Coronary artery (tissue), 2 donors: ENCODE measurements around the gene CXorf38.
"Not testable (repeated sequence)": the region's sequence is repeated elsewhere in the genome, so short reads cannot be mapped to it uniquely, and the experiment has no call there.

Source experiments
- DNase-seq: peaks from one replicate; pipeline ENCODE4 v3.0.0-alpha.2; 2017; ENCODE audit warnings: low spot score
- H3K27ac ChIP-seq, 2 donors: fragments of 200-600 bp; sonication (generic); one replicate each; pipeline ENCODE4 v1.5.1; 2016 to 2019
- H3K4me3 ChIP-seq: fragments of 200-600 bp; sonication (generic); 2 replicates; pipeline ENCODE4 v1.5.1; 2016; ENCODE audit warnings: mild to moderate bottlenecking, moderate library complexity
- CTCF ChIP-seq: fragments of 200-600 bp; sonication (generic); IDR thresholded peaks from one replicate; pipeline ENCODE4 v1.5.1; 2019; ENCODE audit warnings: antibody characterized with exemption

Gene CXorf38

GRCh38 chrX:40612511-40612910 is 34.9 kb downstream of the CXorf38 start:
- DNase-seq: no peak
- TF ChIP-seq CTCF: no peak
- Histone ChIP-seq H3K4me3 (no peak overlapping the region), H3K27ac (no peak overlapping the region)

- TF ChIP-seq CTCF: no peak
- H3K4me3 ChIP-seq: no peak overlapping the region
- no peak overlapping the region for H3K27ac ChIP-seq
- DNase-seq: no peak
Observed at GRCh38 chrX:40607381-40607780, 40.0 kb downstream of the CXorf38 start.

GRCh38 chrX:40603446-40603845 is 43.9 kb downstream of the CXorf38 start:
- DNase-seq: no peak
- Histone ChIP-seq H3K4me3 (no peak overlapping the region), H3K27ac (no peak overlapping the region)
- no peak for TF ChIP-seq CTCF

GRCh38 chrX:40589616-40590321 is 57.6 kb downstream of the CXorf38 start:
- H3K4me3 ChIP-seq, H3K27ac ChIP-seq, DNase-seq: not testable (repeated sequence)

- DNase-seq, H3K4me3 ChIP-seq, H3K27ac ChIP-seq: not testable (repeated sequence)
Observed at GRCh38 chrX:40587623-40588022, 59.7 kb downstream of the CXorf38 start.

- H3K4me3 ChIP-seq: no peak overlapping the region
- DNase-seq: no peak
- TF ChIP-seq CTCF: no peak
- H3K27ac ChIP-seq: no peak overlapping the region
Observed at GRCh38 chrX:40582811-40583210, 64.5 kb downstream of the CXorf38 start.

- DNase-seq, H3K27ac ChIP-seq: not testable (repeated sequence)
- H3K4me3 ChIP-seq: peak overlapping the region; percentile 85
Observed at GRCh38 chrX:40582178-40582577, 65.2 kb downstream of the CXorf38 start.

- peak overlapping the region; percentile 63 to 96 for H3K27ac ChIP-seq
- TF ChIP-seq CTCF: no peak
- H3K4me3 ChIP-seq: peak overlapping the region; percentile 85
- no peak for DNase-seq
Observed at GRCh38 chrX:40581336-40581920, 65.9 kb downstream of the CXorf38 start.
